PC-9 (cell line): ENCODE measurements around the gene AGBL4. TPM values are rescaled to one million over a fixed set of nuclear protein-coding genes. Genes with fewer than 3 reads are reported as not detected.

Source experiments
- BruUV-seq: library from RNA; stranded (reverse); fragments of 400-500 nt; replicated peaks from 2 replicates; lab custom pipeline; 2021; lab: Mats Ljungman, UMichigan
- CTCF ChIA-PET: fragments of 300-600 bp; sonication (Branson Sonifier 250); formaldehyde crosslinking; loops from one replicate; lab custom pipeline; 2022; ENCODE audit warnings: antibody characterized with exemption; lab: Charles Lee
- POLR2A ChIA-PET: fragments of 300-600 bp; sonication (Branson Sonifier 250); formaldehyde crosslinking; loops from one replicate; lab custom pipeline; 2022; ENCODE audit warnings: antibody characterized with exemption; ENCODE audit not compliant: unreplicated experiment; lab: Charles Lee
- DNase-seq, 2 experiments: peaks; one replicate each; pipeline versions ENCODE4 v3.0.0 to v3.0.0-alpha.2; 2015 to 2022; ENCODE audit warnings: mixed read lengths in 1 of 2
- H2AFZ ChIP-seq: fragments of 200-600 bp; sonication (generic); 2 replicates; pipeline ENCODE4 v1.8.1; 2017; ENCODE audit warnings: antibody characterized with exemption
- H3F3A ChIP-seq: fragments of 200-600 bp; sonication (generic); 2 replicates; pipeline ENCODE4 v1.8.1; 2017; ENCODE audit warnings: antibody characterized with exemption, mild to moderate bottlenecking, low read depth; ENCODE audit not compliant: insufficient read depth
- H3K27ac ChIP-seq: fragments of 200-600 bp; sonication (generic); 2 replicates; pipeline ENCODE4 v1.6.1; 2016; ENCODE audit warnings: mixed run types
- H3K27me3 ChIP-seq: fragments of 200-600 bp; sonication (generic); 2 replicates; pipeline ENCODE4 v1.6.1; 2016; ENCODE audit warnings: low read depth, mixed run types; ENCODE audit not compliant: insufficient read depth
- H3K36me3 ChIP-seq: fragments of 200-600 bp; sonication (generic); 2 replicates; pipeline ENCODE4 v1.6.1; 2016; ENCODE audit warnings: low read depth, mixed run types
- H3K4me1 ChIP-seq: fragments of 200-600 bp; sonication (generic); replicated peaks from 2 replicates; pipeline ENCODE4 v1.6.1; 2016; ENCODE audit warnings: mixed run types; ENCODE audit not compliant: insufficient read depth
- H3K4me2 ChIP-seq: fragments of 200-600 bp; sonication (generic); 2 replicates; pipeline ENCODE4 v1.6.1; 2017; ENCODE audit warnings: mixed run types
- H3K4me3 ChIP-seq: fragments of 200-600 bp; sonication (generic); 2 replicates; pipeline ENCODE4 v1.6.1; 2016; ENCODE audit warnings: mixed run types
- H3K79me2 ChIP-seq: fragments of 200-600 bp; sonication (generic); 2 replicates; pipeline ENCODE4 v1.6.1; 2017; ENCODE audit warnings: low read depth, mixed run types
- H3K9me2 ChIP-seq: fragments of 200-600 bp; sonication (generic); 2 replicates; pipeline ENCODE4 v1.8.1; 2017; ENCODE audit warnings: mild to moderate bottlenecking; ENCODE audit not compliant: insufficient read depth
- H3K9me3 ChIP-seq: fragments of 200-600 bp; sonication (generic); 2 replicates; pipeline ENCODE4 v1.8.1; 2016; ENCODE audit warnings: low read depth; ENCODE audit not compliant: insufficient read depth
- H4K20me1 ChIP-seq: fragments of 200-600 bp; sonication (generic); 2 replicates; pipeline ENCODE4 v1.8.1; 2017; ENCODE audit not compliant: insufficient read depth
- CTCF ChIP-seq: fragments of 200-600 bp; sonication (generic); conservative IDR thresholded peaks from 2 replicates; pipeline ENCODE4 v1.6.1; 2017; ENCODE audit warnings: mixed run types, antibody characterized with exemption, mild to moderate bottlenecking, moderate library complexity
- EZH2 ChIP-seq: fragments of 200-600 bp; sonication (generic); IDR thresholded peaks from 2 replicates; pipeline ENCODE4 v1.8.0; 2017; ENCODE audit warnings: antibody characterized with exemption, low read depth
- intact Hi-C: fragments of 100-400 bp; cut with micrococcal nuclease; formaldehyde crosslinking; loops from one replicate; pipeline ENCODE4 v1.10.0; 2022; ENCODE audit not compliant: unreplicated experiment
- total RNA-seq: library from RNA; stranded (reverse); gene quantifications from 2 replicates; pipeline ENCODE4 v1.2.3, GENCODE V29; 2021

AGBL4 gene
- total RNA-seq, 1 experiment from 2014 or later, result not detected

- no peaks in the 10 kb centered on the region for H3K9me3 ChIP-seq
- TF ChIP-seq EZH2 (no peak), CTCF (no peak)
- no peaks in the 10 kb centered on the region for H3F3A ChIP-seq
- H3K79me2 ChIP-seq, result no peaks in the 10 kb centered on the region
- no peak overlapping the region for H2AFZ ChIP-seq
- intact Hi-C loops, result no loop called here
- H3K27me3 ChIP-seq, result no peaks in the 10 kb centered on the region
- no peaks in the 10 kb centered on the region for H3K36me3 ChIP-seq
- ChIA-PET CTCF (no interaction called here), POLR2A (no interaction called here)
- no peak overlapping the region for H3K4me2 ChIP-seq
- no peak for DNase-seq
- no peak overlapping the region for H3K27ac ChIP-seq
- H4K20me1 ChIP-seq, result no peaks in the 10 kb centered on the region
- no peak overlapping the region for H3K4me3 ChIP-seq
- H3K9me2 ChIP-seq, result no peaks in the 10 kb centered on the region
- no TSS peak for BruUV-seq
- no peaks in the 10 kb centered on the region for H3K4me1 ChIP-seq
Observed at GRCh38 chr1:49694251-49694827, 329.4 kb downstream of the AGBL4 start.

GRCh38 chr1:49686107-49686506, 337.6 kb downstream of the AGBL4 start:
- TF ChIP-seq EZH2, result no peak
- no peak for TF ChIP-seq CTCF
- no peak overlapping the region for H3K27ac ChIP-seq
- CTCF ChIA-PET, result no interaction called here
- no peaks in the 10 kb centered on the region for H3K27me3 ChIP-seq
- no peaks in the 10 kb centered on the region for H3F3A ChIP-seq
- 0 out of 2 replicates have a peak, but pooled peaks cover 3% of the 10 kb centered on the region for H3K9me2 ChIP-seq
- H3K79me2 ChIP-seq, result no peaks in the 10 kb centered on the region
- intact Hi-C loops, result no loop called here
- DNase-seq, result no peak
- H2AFZ ChIP-seq, result no peak overlapping the region
- no peaks in the 10 kb centered on the region for H3K36me3 ChIP-seq
- H4K20me1 ChIP-seq, result no peaks in the 10 kb centered on the region
- H3K4me3 ChIP-seq, result no peak overlapping the region
- no TSS peak for BruUV-seq
- H3K4me2 ChIP-seq, result no peak overlapping the region
- H3K9me3 ChIP-seq, result no peaks in the 10 kb centered on the region
- H3K4me1 ChIP-seq, result no peaks in the 10 kb centered on the region
- POLR2A ChIA-PET, result no interaction called here

GRCh38 chr1:49677706-49678105, 346.0 kb downstream of the AGBL4 start:
- BruUV-seq, result no TSS peak
- intact Hi-C loops, result no loop called here
- no peaks in the 10 kb centered on the region for H3K9me3 ChIP-seq
- no peak overlapping the region for H2AFZ ChIP-seq
- H3K9me2 ChIP-seq, result no peaks in the 10 kb centered on the region
- no peak for DNase-seq
- no peaks in the 10 kb centered on the region for H3K79me2 ChIP-seq
- CTCF ChIA-PET, result no interaction called here
- H3K4me2 ChIP-seq, result no peak overlapping the region
- H3K27me3 ChIP-seq, result no peaks in the 10 kb centered on the region
- no peaks in the 10 kb centered on the region for H3F3A ChIP-seq
- H3K36me3 ChIP-seq, result no peaks in the 10 kb centered on the region
- H3K4me1 ChIP-seq, result no peaks in the 10 kb centered on the region
- no peak overlapping the region for H3K27ac ChIP-seq
- no peak overlapping the region for H3K4me3 ChIP-seq
- POLR2A ChIA-PET, result no interaction called here
- no peak for TF ChIP-seq CTCF
- no peak for TF ChIP-seq EZH2
- H4K20me1 ChIP-seq, result no peaks in the 10 kb centered on the region
